Measurements from ENCODE around the gene NAP1L4. TPM values are rescaled to one million over a fixed set of nuclear protein-coding genes. Genes with fewer than 3 reads are reported as not detected.

Gene NAP1L4
- total RNA-seq, 2 donors from 2014 or later, result 62.8 to 83.7 TPM

DNA sequence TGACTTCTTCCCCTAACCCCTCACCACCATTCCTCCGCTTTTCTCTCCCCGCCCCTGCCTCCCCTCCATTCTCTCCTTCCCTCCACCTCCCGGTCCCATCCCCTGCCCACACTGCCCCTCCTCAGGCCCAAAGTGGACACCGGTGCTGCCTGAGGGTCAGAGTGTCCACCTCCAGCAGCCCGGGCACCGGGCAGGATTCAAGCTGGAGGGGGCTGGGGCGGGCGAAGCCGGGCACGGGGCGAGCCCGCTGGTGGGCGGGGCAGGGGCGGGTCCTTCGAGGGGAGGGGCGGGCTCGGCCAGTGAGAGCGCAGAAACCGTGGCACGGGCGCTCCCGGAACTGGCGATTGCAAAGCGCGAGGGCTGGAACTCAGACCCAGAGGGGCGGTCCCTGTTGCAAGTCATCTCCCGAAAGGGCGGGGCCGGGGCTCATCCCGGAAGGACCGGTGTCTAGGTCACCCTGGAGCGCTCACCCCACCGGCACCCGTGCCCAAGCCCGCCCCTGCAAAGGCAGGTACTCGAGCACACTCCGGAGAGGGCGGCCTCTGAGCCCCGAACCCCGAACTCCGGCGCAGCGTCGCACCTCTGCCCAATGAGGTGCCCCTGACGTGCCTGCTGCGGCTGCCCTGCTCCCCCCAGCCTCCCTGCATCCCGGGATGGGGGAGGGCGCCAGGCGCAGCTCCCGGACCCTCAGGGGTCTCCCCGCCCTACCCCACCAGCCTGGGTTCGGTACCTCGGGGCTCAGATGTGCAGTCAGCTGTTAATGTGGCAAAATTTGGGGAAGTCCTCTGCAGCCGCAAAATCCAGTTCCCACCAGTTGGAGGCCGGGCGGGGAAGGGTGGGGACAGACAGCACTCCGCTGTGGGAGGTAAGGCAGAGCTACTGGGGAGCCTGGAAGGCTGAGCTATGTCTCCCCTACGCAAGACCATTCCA, 90.0 kb downstream of the NAP1L4 start:
- H3K27ac ChIP-seq, result peak overlapping the region; percentile 59 to 68
- no peaks in the 10 kb centered on the region for H3K9me3 ChIP-seq
- H3K4me1 ChIP-seq (ENCODE audit: control insufficient read depth in 1 of 2, low read depth in 2 of 2), result peaks cover 7 to 18% of the 10 kb centered on the region in 2 donors
- TF ChIP-seq CTCF (IDR thresholded peaks at IDR 0.05), result no peak
- H3K36me3 ChIP-seq, result no peaks in the 10 kb centered on the region
- peak; percentile 70 for DNase-seq (ENCODE audit: low spot score)
- H3K4me3 ChIP-seq, result peak overlapping the region; percentile 91
- H3K27me3 ChIP-seq (replicated peaks; ENCODE audit: insufficient read depth), result no peaks in the 10 kb centered on the region
- ATAC-seq (ENCODE audit: insufficient number of reproducible peaks, low FRiP score, low read depth), result peak; percentile 66

DNA sequence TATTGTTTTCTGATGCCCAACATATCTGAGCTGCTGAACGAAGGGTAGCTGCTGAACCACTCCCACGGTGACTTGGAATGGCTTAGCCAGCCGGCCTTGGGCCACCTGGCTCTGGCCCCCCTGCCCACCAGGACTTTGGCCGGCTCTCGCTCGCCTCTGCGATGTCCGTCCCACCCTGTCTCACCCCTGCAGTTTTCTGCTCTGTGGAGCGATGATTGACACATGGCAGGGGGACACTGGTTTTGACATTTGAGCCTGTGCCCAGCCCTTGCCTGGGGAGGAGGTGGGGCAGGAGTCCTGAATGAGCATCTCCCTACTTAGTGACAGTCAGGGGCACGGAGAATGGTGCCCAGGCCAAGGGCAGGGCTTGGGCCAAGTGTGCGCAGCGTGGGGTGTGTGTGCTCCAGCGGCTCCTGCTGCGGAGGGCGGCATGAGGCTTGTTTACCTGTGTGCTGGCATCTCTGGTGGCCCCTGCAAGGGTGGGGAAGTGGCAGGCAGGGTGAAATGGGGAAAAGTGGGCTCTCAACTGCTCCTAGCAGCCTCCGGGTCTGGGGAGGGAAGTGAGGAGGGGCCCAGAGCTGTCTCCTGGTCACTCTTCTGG, 90.8 kb downstream of the NAP1L4 start:
- no peaks in the 10 kb centered on the region for H3K9me3 ChIP-seq
- H3K36me3 ChIP-seq, result no peaks in the 10 kb centered on the region
- ATAC-seq (ENCODE audit: insufficient number of reproducible peaks, low FRiP score, low read depth) (no peak), DNase-seq (ENCODE audit: low spot score) (no peak)
- TF ChIP-seq CTCF (IDR thresholded peaks at IDR 0.05), result no peak
- H3K27ac ChIP-seq, result peak overlapping the region; percentile 59 to 68
- H3K4me3 ChIP-seq, result peak overlapping the region; percentile 91
- peaks cover 7 to 18% of the 10 kb centered on the region in 2 donors for H3K4me1 ChIP-seq (ENCODE audit: control insufficient read depth in 1 of 2, low read depth in 2 of 2)
- H3K27me3 ChIP-seq (replicated peaks; ENCODE audit: insufficient read depth), result no peaks in the 10 kb centered on the region

GRCh38 chr11:2899080-2899783, 92.9 kb downstream of the NAP1L4 start:
- no peak for TF ChIP-seq CTCF (IDR thresholded peaks at IDR 0.05)
- Histone ChIP-seq H3K27me3 (replicated peaks; ENCODE audit: insufficient read depth) (no peaks in the 10 kb centered on the region), H3K4me1 (ENCODE audit: control insufficient read depth in 1 of 2, low read depth in 2 of 2) (peaks cover 7 to 18% of the 10 kb centered on the region in 2 donors), H3K9me3 (no peaks in the 10 kb centered on the region), H3K27ac (no peak overlapping the region), H3K4me3 (no peak overlapping the region), H3K36me3 (no peaks in the 10 kb centered on the region)
- DNase-seq (ENCODE audit: low spot score) (no peak), ATAC-seq (ENCODE audit: insufficient number of reproducible peaks, low FRiP score, low read depth) (no peak)

- TF ChIP-seq CTCF (IDR thresholded peaks at IDR 0.05), result no peak
- ATAC-seq (ENCODE audit: insufficient number of reproducible peaks, low FRiP score, low read depth) (peak; percentile 36), DNase-seq (ENCODE audit: low spot score) (no peak)
- Histone ChIP-seq H3K36me3 (no peaks in the 10 kb centered on the region), H3K9me3 (no peaks in the 10 kb centered on the region), H3K4me3 (no peak overlapping the region), H3K27me3 (replicated peaks; ENCODE audit: insufficient read depth) (no peaks in the 10 kb centered on the region), H3K4me1 (ENCODE audit: control insufficient read depth in 1 of 2, low read depth in 2 of 2) (peaks cover 7 to 18% of the 10 kb centered on the region in 2 donors), H3K27ac (no peak overlapping the region)
Observed at GRCh38 chr11:2898366-2899079, 93.6 kb downstream of the NAP1L4 start.
